ENCODE results near the gene FSTL4. TPM values are rescaled to one million over a fixed set of nuclear protein-coding genes. Genes with fewer than 3 reads are reported as not detected.

FSTL4 gene
- total RNA-seq, 1 experiment from 2014 or later, result not detected

GRCh38 chr5:133480866-133481265 lies 131.5 kb downstream of the FSTL4 start:
- no peaks in the 10 kb centered on the region for H3K36me3 Mint-ChIP-seq (ENCODE audit: insufficient read depth, unreplicated experiment)
- peaks cover 94% of the 10 kb centered on the region for H3K27me3 Mint-ChIP-seq (ENCODE audit: unreplicated experiment)
- H3K4me3 Mint-ChIP-seq (ENCODE audit: low read depth, unreplicated experiment), result no peak overlapping the region
- no peak overlapping the region for H3K27ac Mint-ChIP-seq (ENCODE audit: unreplicated experiment)
- CTCF ChIA-PET, result no interaction called here
- TF ChIP-seq CTCF (IDR thresholded peaks at IDR 0.05; ENCODE audit: unreplicated experiment), result no peak
- DNase-seq, result no peak
- H3K4me1 Mint-ChIP-seq (ENCODE audit: low read depth, unreplicated experiment), result no peaks in the 10 kb centered on the region
- intact Hi-C loops (cut with micrococcal nuclease; ENCODE audit: unreplicated experiment), result no loop called here
- no TSS peak for BruUV-seq (replicated peaks)
- no peaks in the 10 kb centered on the region for H3K9me3 Mint-ChIP-seq (ENCODE audit: low read depth, unreplicated experiment)

- Mint-ChIP-seq H3K9me3 (ENCODE audit: low read depth, unreplicated experiment) (no peaks in the 10 kb centered on the region), H3K27me3 (ENCODE audit: unreplicated experiment) (peaks cover 94% of the 10 kb centered on the region), H3K36me3 (ENCODE audit: insufficient read depth, unreplicated experiment) (no peaks in the 10 kb centered on the region), H3K4me1 (ENCODE audit: low read depth, unreplicated experiment) (no peaks in the 10 kb centered on the region), H3K4me3 (ENCODE audit: low read depth, unreplicated experiment) (no peak overlapping the region), H3K27ac (ENCODE audit: unreplicated experiment) (no peak overlapping the region)
- intact Hi-C loops (cut with micrococcal nuclease; ENCODE audit: unreplicated experiment), result no loop called here
- TF ChIP-seq CTCF (IDR thresholded peaks at IDR 0.05; ENCODE audit: unreplicated experiment), result no peak
- no TSS peak for BruUV-seq (replicated peaks)
- CTCF ChIA-PET, result no interaction called here
- no peak for DNase-seq
Observed at GRCh38 chr5:133480366-133480765, 132.0 kb downstream of the FSTL4 start.

GRCh38 chr5:133478199-133478985 lies 133.9 kb downstream of the FSTL4 start:
- CTCF ChIA-PET, result no interaction called here
- Mint-ChIP-seq H3K36me3 (ENCODE audit: insufficient read depth, unreplicated experiment) (no peaks in the 10 kb centered on the region), H3K9me3 (ENCODE audit: low read depth, unreplicated experiment) (no peaks in the 10 kb centered on the region), H3K27ac (ENCODE audit: unreplicated experiment) (no peak overlapping the region), H3K4me1 (ENCODE audit: low read depth, unreplicated experiment) (no peaks in the 10 kb centered on the region), H3K27me3 (ENCODE audit: unreplicated experiment) (peaks cover 94% of the 10 kb centered on the region), H3K4me3 (ENCODE audit: low read depth, unreplicated experiment) (no peak overlapping the region)
- TF ChIP-seq CTCF (IDR thresholded peaks at IDR 0.05; ENCODE audit: unreplicated experiment), result no peak
- BruUV-seq (replicated peaks), result no TSS peak
- DNase-seq, result no peak
- intact Hi-C loops (cut with micrococcal nuclease; ENCODE audit: unreplicated experiment), result no loop called here

- Mint-ChIP-seq H3K4me1 (ENCODE audit: low read depth, unreplicated experiment) (no peaks in the 10 kb centered on the region), H3K27me3 (ENCODE audit: unreplicated experiment) (peaks cover 95% of the 10 kb centered on the region), H3K36me3 (ENCODE audit: insufficient read depth, unreplicated experiment) (no peaks in the 10 kb centered on the region), H3K9me3 (ENCODE audit: low read depth, unreplicated experiment) (no peaks in the 10 kb centered on the region), H3K4me3 (ENCODE audit: low read depth, unreplicated experiment) (no peak overlapping the region), H3K27ac (ENCODE audit: unreplicated experiment) (no peak overlapping the region)
- CTCF ChIA-PET, result no interaction called here
- DNase-seq, result no peak
- no peak for TF ChIP-seq CTCF (IDR thresholded peaks at IDR 0.05; ENCODE audit: unreplicated experiment)
- intact Hi-C loops (cut with micrococcal nuclease; ENCODE audit: unreplicated experiment), result no loop called here
- BruUV-seq (replicated peaks), result no TSS peak
Observed at GRCh38 chr5:133475986-133476385, 136.4 kb downstream of the FSTL4 start.
